Prostate gland (tissue), 2 donors: ENCODE results near the gene TCTA.

Experiments
- POLR2A ChIP-seq: fragments of 450-650 bp; IDR thresholded peaks from one replicate; pipeline ENCODE4 v1.6.1; 2016; ENCODE audit warnings: antibody characterized with exemption, mild to moderate bottlenecking
- TF ChIP-seq, protein P1 (sequence below), 4 experiments: fragments of 200-600 bp in 2 of 4; fragments of 450-650 bp in 2 of 4; sonication (generic) in 2 of 4; IDR thresholded peaks; 1 replicate in 3 of 4; 2 replicates in 1 of 4; pipeline ENCODE4 v1.5.1; 2016 to 2019; ENCODE audit warnings: antibody characterized with exemption in 4 of 4, mild to moderate bottlenecking in 2 of 4, moderate library complexity in 2 of 4

DNA sequence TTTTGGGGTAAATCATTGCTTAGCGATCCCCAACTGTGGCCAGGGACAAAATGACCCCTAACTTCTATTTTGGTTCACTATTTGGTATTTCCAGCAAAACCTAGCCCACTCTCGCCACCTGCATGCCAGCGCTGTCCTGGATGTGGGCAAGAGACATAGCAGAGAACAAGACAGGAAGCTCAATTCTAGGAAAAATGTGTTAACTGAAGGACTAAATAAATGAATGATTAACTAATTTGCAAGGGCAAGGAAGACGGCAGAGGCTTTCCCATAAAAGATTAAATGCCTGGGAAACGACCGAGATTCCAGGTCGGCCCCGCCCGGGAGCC, 16.5 kb downstream of the TCTA start:
- TF ChIP-seq, protein P1, sequence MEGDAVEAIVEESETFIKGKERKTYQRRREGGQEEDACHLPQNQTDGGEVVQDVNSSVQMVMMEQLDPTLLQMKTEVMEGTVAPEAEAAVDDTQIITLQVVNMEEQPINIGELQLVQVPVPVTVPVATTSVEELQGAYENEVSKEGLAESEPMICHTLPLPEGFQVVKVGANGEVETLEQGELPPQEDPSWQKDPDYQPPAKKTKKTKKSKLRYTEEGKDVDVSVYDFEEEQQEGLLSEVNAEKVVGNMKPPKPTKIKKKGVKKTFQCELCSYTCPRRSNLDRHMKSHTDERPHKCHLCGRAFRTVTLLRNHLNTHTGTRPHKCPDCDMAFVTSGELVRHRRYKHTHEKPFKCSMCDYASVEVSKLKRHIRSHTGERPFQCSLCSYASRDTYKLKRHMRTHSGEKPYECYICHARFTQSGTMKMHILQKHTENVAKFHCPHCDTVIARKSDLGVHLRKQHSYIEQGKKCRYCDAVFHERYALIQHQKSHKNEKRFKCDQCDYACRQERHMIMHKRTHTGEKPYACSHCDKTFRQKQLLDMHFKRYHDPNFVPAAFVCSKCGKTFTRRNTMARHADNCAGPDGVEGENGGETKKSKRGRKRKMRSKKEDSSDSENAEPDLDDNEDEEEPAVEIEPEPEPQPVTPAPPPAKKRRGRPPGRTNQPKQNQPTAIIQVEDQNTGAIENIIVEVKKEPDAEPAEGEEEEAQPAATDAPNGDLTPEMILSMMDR (IDR thresholded peaks at IDR 0.05) = no peak
- TF ChIP-seq POLR2A = no peak
